RWPE2 (cell line): ENCODE measurements around the gene MCC.

Experiments used
- ATAC-seq: fragments of 200-7000 bp; cut with Tn5 transposase; 3 replicates; pipeline ENCODE4 v1.9.1; 2021; ENCODE audit warnings: low read depth
- DNase-seq: peaks from one replicate; pipeline ENCODE4 v3.0.0-alpha.2; 2020; ENCODE audit warnings: low spot score
- H3K27ac ChIP-seq: fragments of 450-650 bp; 2 replicates; pipeline ENCODE4 v1.5.1; 2017; ENCODE audit warnings: mild to moderate bottlenecking; ENCODE audit not compliant: poor library complexity, severe bottlenecking
- H3K27me3 ChIP-seq: fragments of 250-450 bp; sonication (Bioruptor Pico); 2 replicates; pipeline ENCODE4 v1.5.1; 2021; ENCODE audit warnings: mild to moderate bottlenecking, moderate library complexity; ENCODE audit not compliant: insufficient read depth, poor library complexity, severe bottlenecking
- H3K36me3 ChIP-seq: fragments of 250-450 bp; sonication (Bioruptor Pico); 2 replicates; pipeline ENCODE4 v1.5.1; 2020; ENCODE audit warnings: low read depth, mild to moderate bottlenecking, moderate library complexity
- H3K4me1 ChIP-seq: fragments of 250-450 bp; sonication (Bioruptor Pico); 2 replicates; pipeline ENCODE4 v1.5.1; 2021; ENCODE audit warnings: mild to moderate bottlenecking, moderate library complexity; ENCODE audit not compliant: insufficient read depth, poor library complexity, severe bottlenecking
- H3K4me3 ChIP-seq: fragments of 250-450 bp; sonication (Bioruptor Pico); 2 replicates; pipeline ENCODE4 v1.5.1; 2021; ENCODE audit warnings: mild to moderate bottlenecking, moderate library complexity; ENCODE audit not compliant: severe bottlenecking
- H3K9me3 ChIP-seq: fragments of 250-450 bp; sonication (Bioruptor Pico); 2 replicates; pipeline ENCODE4 v1.5.1; 2021; ENCODE audit warnings: mild to moderate bottlenecking, moderate library complexity; ENCODE audit not compliant: severe bottlenecking
- CTCF ChIP-seq: fragments of 450-650 bp; IDR thresholded peaks from one replicate; pipeline ENCODE4 v1.5.1; 2017; ENCODE audit warnings: mild to moderate bottlenecking, moderate library complexity; ENCODE audit not compliant: poor library complexity, severe bottlenecking

Gene MCC

DNA sequence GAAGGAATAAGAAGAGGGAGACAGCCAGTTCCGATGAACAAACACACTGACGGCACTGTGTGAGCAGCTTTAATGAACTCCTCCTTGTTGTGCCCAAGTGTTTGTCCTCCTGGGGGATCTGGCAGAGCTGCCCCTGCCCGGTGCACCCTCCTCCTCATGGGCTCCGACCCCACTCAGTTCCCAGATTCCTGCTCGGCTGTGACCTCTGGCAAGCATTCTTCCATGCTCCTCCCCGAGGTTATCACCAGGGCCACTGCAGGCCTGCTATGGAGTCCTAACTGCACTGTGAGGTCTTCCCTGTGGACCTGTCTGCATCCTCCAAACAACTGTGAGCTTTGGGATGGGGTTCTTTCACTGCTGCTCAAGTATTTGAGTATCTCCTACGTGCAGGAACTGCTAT is 369.5 kb downstream of the MCC start:
- DNase-seq, result no peak

GRCh38 chr5:113118298-113118697 is 370.0 kb downstream of the MCC start:
- no peak for TF ChIP-seq CTCF
- no peaks in the 10 kb centered on the region for H3K36me3 ChIP-seq
- H3K27me3 ChIP-seq, result no peaks in the 10 kb centered on the region
- H3K9me3 ChIP-seq, result no peaks in the 10 kb centered on the region
- H3K4me1 ChIP-seq, result peaks cover 26% of the 10 kb centered on the region
- H3K27ac ChIP-seq, result no peak overlapping the region
- no peak for ATAC-seq
- DNase-seq, result no peak
- no peak overlapping the region for H3K4me3 ChIP-seq

More for the DNA sequence above, 369.5 kb downstream of the MCC start:
- Histone ChIP-seq H3K4me1 (peaks cover 26% of the 10 kb centered on the region), H3K4me3 (no peak overlapping the region), H3K9me3 (no peaks in the 10 kb centered on the region), H3K27ac (no peak overlapping the region), H3K27me3 (no peaks in the 10 kb centered on the region), H3K36me3 (no peaks in the 10 kb centered on the region)
- no peak for ATAC-seq
- TF ChIP-seq CTCF, result no peak

GRCh38 chr5:113117543-113118115 is 370.6 kb downstream of the MCC start:
- H3K36me3 ChIP-seq, result no peaks in the 10 kb centered on the region; the same call in 1 of the 2 replicates
- H3K4me1 ChIP-seq, result peaks cover 26% of the 10 kb centered on the region
- ATAC-seq (no peak; the same call in 2 of the 3 replicates), DNase-seq (no peak)
- no peak for TF ChIP-seq CTCF
- H3K27me3 ChIP-seq, result no peaks in the 10 kb centered on the region
- H3K9me3 ChIP-seq, result no peaks in the 10 kb centered on the region
- no peak overlapping the region for H3K27ac ChIP-seq
- no peak overlapping the region for H3K4me3 ChIP-seq

GRCh38 chr5:113115956-113116355 is 372.3 kb downstream of the MCC start:
- Histone ChIP-seq H3K4me1 (peaks cover 18% of the 10 kb centered on the region), H3K36me3 (no peaks in the 10 kb centered on the region; the same call in 1 of the 2 replicates), H3K27me3 (no peaks in the 10 kb centered on the region), H3K27ac (no peak overlapping the region), H3K9me3 (no peaks in the 10 kb centered on the region), H3K4me3 (no peak overlapping the region)
- no peak for TF ChIP-seq CTCF
- ATAC-seq (no peak), DNase-seq (no peak)

DNA sequence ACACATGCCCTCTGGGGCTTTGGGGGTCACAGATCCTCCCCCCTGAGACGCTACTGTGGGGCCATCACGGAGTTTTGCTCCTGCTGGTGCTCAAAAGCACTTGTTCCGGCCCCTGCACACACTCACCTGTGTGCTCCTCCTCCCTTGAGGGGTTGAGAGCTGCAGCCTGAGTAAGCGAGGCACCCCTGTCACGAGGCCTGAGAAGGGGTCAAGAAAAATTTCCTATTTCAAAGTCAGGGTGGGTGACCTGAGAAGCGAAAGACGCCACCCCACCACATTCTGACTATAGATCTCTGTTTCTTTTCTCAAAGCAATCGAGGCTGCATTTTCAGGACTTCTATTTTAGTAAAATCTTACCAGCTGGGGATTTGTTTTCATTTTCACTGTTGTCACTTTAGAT is 373.2 kb downstream of the MCC start:
- DNase-seq (no peak), ATAC-seq (no peak)
- H3K27me3 ChIP-seq, result no peaks in the 10 kb centered on the region
- H3K36me3 ChIP-seq, result no peaks in the 10 kb centered on the region; the same call in 1 of the 2 replicates
- peaks cover 18% of the 10 kb centered on the region for H3K4me1 ChIP-seq
- no peak overlapping the region for H3K4me3 ChIP-seq
- H3K27ac ChIP-seq, result no peak overlapping the region
- TF ChIP-seq CTCF, result no peak
- H3K9me3 ChIP-seq, result no peaks in the 10 kb centered on the region
